K562 (cell line): Measurements from ENCODE around the gene DNAJB6. TPM values are rescaled to one million over a fixed set of nuclear protein-coding genes. Genes with fewer than 3 reads are reported as not detected.
A peak's percentile ranks its signal among the peaks of the same experiment; 100 is the strongest.

Source experiments
- CSDE1 ChIP-seq, 2 experiments: fragments of 450-650 bp; IDR thresholded peaks; 2 replicates each; pipeline ENCODE4 v1.6.1; 2016; ENCODE audit warnings: mild to moderate bottlenecking in 1 of 2
- FOXA3 ChIP-seq, 2 experiments: fragments of 450-650 bp in 1 of 2; sonication (generic) in 1 of 2; formaldehyde crosslinking; IDR thresholded peaks in 1 of 2; conservative IDR thresholded peaks in 1 of 2; 2 replicates each; pipeline versions ENCODE4 v1.4.0 to v1.8.0; 2020 to 2022; ENCODE audit warnings: mild to moderate bottlenecking in 2 of 2, missing genetic modification reagents in 1 of 2
- FOXJ2 ChIP-seq: fragments of 200-800 bp; sonication (Bioruptor generic); IDR thresholded peaks from 2 replicates; pipeline ENCODE4 v1.6.1; 2016; ENCODE audit warnings: missing genetic modification characterization, missing compliant biosample characterization
- KAT2B ChIP-seq: IDR thresholded peaks from one replicate; pipeline ENCODE4 v1.6.1; 2012; ENCODE audit warnings: low read depth, mild to moderate bottlenecking, control low read depth, inconsistent platforms, low read length, moderate library complexity
- KAT7 ChIP-seq: sonication (generic); formaldehyde crosslinking; IDR thresholded peaks from 2 replicates; pipeline ENCODE4 v1.8.0; 2022; ENCODE audit warnings: missing genetic modification reagents, mild to moderate bottlenecking, borderline replicate concordance
- SIN3A ChIP-seq, 2 experiments: fragments of 150-350 bp in 1 of 2; IDR thresholded peaks; 2 replicates each; pipeline ENCODE4 v1.6.1; 2011 to 2016; ENCODE audit warnings: borderline replicate concordance in 2 of 2, low read depth in 2 of 2, low read length in 2 of 2, mild to moderate bottlenecking in 2 of 2, moderate library complexity in 2 of 2; ENCODE audit not compliant: control insufficient read depth in 1 of 2
- SMARCA5 ChIP-seq: fragments of 450-650 bp; IDR thresholded peaks from 2 replicates; pipeline ENCODE4 v1.6.1; 2016
- STAT5B ChIP-seq: fragments of 250-450 bp; sonication (Bioruptor Pico); IDR thresholded peaks from 2 replicates; pipeline ENCODE4 v1.8.0; 2021; ENCODE audit warnings: mild to moderate bottlenecking, inconsistent platforms
- TEAD4 ChIP-seq, 2 experiments: sonication (generic) in 1 of 2; formaldehyde crosslinking in 1 of 2; IDR thresholded peaks; 2 replicates each; pipeline versions ENCODE4 v1.6.1 to v1.8.0; 2012 to 2022; ENCODE audit warnings: borderline replicate concordance in 1 of 2, inconsistent platforms in 1 of 2, low read length in 1 of 2, mild to moderate bottlenecking in 1 of 2, missing genetic modification reagents in 1 of 2
- ZNF592 ChIP-seq: fragments of 450-650 bp; IDR thresholded peaks from 2 replicates; pipeline ENCODE4 v1.6.1; 2017; ENCODE audit warnings: antibody characterized with exemption, mild to moderate bottlenecking
- polyA plus RNA-seq, 8 experiments: library from polyadenylated mRNA; depleted of rRNA in 4 of 8; stranded (reverse) in 5 of 8; unstranded in 3 of 8; fragments of >200 nt; fragmentation: Nextera tagmentation in 2 of 8; fragmentation: Illumina TruSeq in 1 of 8; extraction: Ambion mirVana in 2 of 8; extraction: Trizol in 1 of 8; gene quantifications; 2 replicates each; pipeline versions ENCODE4 v1.2.1 to v1.2.3, GENCODE V29; 2011 to 2014; ENCODE audit warnings: inconsistent platforms in 1 of 8, missing spikeins in 1 of 8
- total RNA-seq, 7 experiments: library from RNA; depleted of rRNA in 6 of 7; stranded (reverse); fragments of >200 nt in 6 of 7; fragmentation: Illumina TruSeq in 2 of 7; extraction: Trizol in 2 of 7; gene quantifications; 2 replicates each; pipeline versions ENCODE4 v1.2.1 to v1.2.3, GENCODE V29; 2011 to 2021; ENCODE audit warnings: low replicate concordance in 1 of 7

DNAJB6 gene
- total and polyA plus RNA-seq, 9 of the 15 experiments (the other 6 are each of a cell fraction or from before 2014, with no cell fraction given): 84.5 to 158 (median 135) TPM

- TF ChIP-seq CSDE1 (IDR thresholded peaks at IDR 0.05) (no peak), FOXJ2 (tag) (peak; percentile 43; the same call in 1 of the 2 replicates), ZNF592 (peak; percentile 97), SMARCA5 (no peak), KAT7 (no peak), STAT5B (CRISPR knock-in tag) (no peak), TEAD4 (IDR thresholded peaks at IDR 0.05; ENCODE audit: low read length) (peak; percentile 87), TEAD4 (CRISPR knock-in tag; IDR thresholded peaks at IDR 0.05; ENCODE audit: borderline replicate concordance) (peak; percentile 63; the same call in 1 of the 2 replicates), KAT2B (no peak), SIN3A (IDR thresholded peaks at IDR 0.05; ENCODE audit: borderline replicate concordance in 2 of 2, control insufficient read depth in 1 of 2, low read depth in 2 of 2, low read length in 2 of 2) (peak in 1 of 2 experiments; percentile 71; a peak in 1 of 4 replicates), FOXA3 (CRISPR knock-in tag; conservative IDR thresholded peaks at IDR 0.05 in 1 of 2, IDR thresholded peaks at IDR 0.05 in 1 of 2) (peak in 1 of 2 experiments; percentile 53; a peak in 1 of 4 replicates)
These were observed 50.4 kb downstream of the DNAJB6 start (continued) for GRCh38 chr7:157386979-157387800.
